Neuronal stem cell (in vitro differentiated cells): ENCODE measurements around the gene OR1J2.

ENCODE experiments used
- DNase-seq: peaks from one replicate; pipeline ENCODE4 v3.0.0-alpha.2; 2013; ENCODE audit warnings: low spot score
- H2AFZ ChIP-seq: one replicate; pipeline ENCODE4 v1.6.1; 2013; ENCODE audit warnings: mild to moderate bottlenecking, low read length, inconsistent platforms
- H2AK5ac ChIP-seq: 2 replicates; pipeline ENCODE4 v1.6.1; 2013; ENCODE audit warnings: low read depth, mild to moderate bottlenecking, inconsistent platforms, low read length, moderate library complexity, mixed read lengths
- H2BK120ac ChIP-seq: 2 replicates; pipeline ENCODE4 v1.6.1; 2013; ENCODE audit warnings: low read depth, mild to moderate bottlenecking, inconsistent platforms, low read length, moderate library complexity, mixed read lengths
- H2BK12ac ChIP-seq: one replicate; pipeline ENCODE4 v1.6.1; 2013; ENCODE audit warnings: low read length, inconsistent platforms
- H2BK15ac ChIP-seq: 2 replicates; pipeline ENCODE4 v1.6.1; 2013; ENCODE audit warnings: mild to moderate bottlenecking, low read length, inconsistent platforms, mixed read lengths
- H2BK5ac ChIP-seq: one replicate; pipeline ENCODE4 v1.6.1; 2013; ENCODE audit warnings: inconsistent platforms, mild to moderate bottlenecking, low read length, moderate library complexity
- H3K14ac ChIP-seq: one replicate; pipeline ENCODE4 v1.6.1; 2013; ENCODE audit warnings: low read length, inconsistent platforms
- H3K18ac ChIP-seq: 2 replicates; pipeline ENCODE4 v1.6.1; 2013; ENCODE audit warnings: low read length, inconsistent platforms
- H3K23ac ChIP-seq: 2 replicates; pipeline ENCODE4 v1.6.1; 2013; ENCODE audit warnings: low read depth, mild to moderate bottlenecking, mixed read lengths, low read length, inconsistent platforms; ENCODE audit not compliant: poor library complexity
- H3K27ac ChIP-seq: replicated peaks from 3 replicates; pipeline ENCODE4 v1.5.1; 2013; ENCODE audit warnings: low read length, inconsistent platforms
- H3K27me3 ChIP-seq, 3 experiments: 2 replicates each; pipeline ENCODE4 v1.6.1; 2013; ENCODE audit warnings: low read length in 3 of 3, mild to moderate bottlenecking in 2 of 3, inconsistent platforms in 1 of 3, low read depth in 1 of 3, mixed read lengths in 1 of 3, moderate library complexity in 1 of 3; ENCODE audit not compliant: control insufficient read depth in 3 of 3, insufficient read depth in 3 of 3
- H3K36me3 ChIP-seq, 2 donors: replicated peaks in 1 of 2; 2 replicates each; pipeline ENCODE4 v1.6.1; 2013; ENCODE audit warnings: low read length in 2 of 2; ENCODE audit not compliant: control insufficient read depth in 2 of 2, insufficient read depth in 2 of 2
- H3K4ac ChIP-seq: 2 replicates; pipeline ENCODE4 v1.6.1; 2013; ENCODE audit warnings: inconsistent platforms, mild to moderate bottlenecking, low read length, moderate library complexity
- H3K4me1 ChIP-seq, 2 donors: 1 replicate in 1 of 2; 2 replicates in 1 of 2; pipeline ENCODE4 v1.6.1; 2013; ENCODE audit warnings: low read length in 2 of 2, low read depth in 1 of 2; ENCODE audit not compliant: control insufficient read depth in 2 of 2, insufficient read depth in 1 of 2
- H3K4me2 ChIP-seq: one replicate; pipeline ENCODE4 v1.6.1; 2013; ENCODE audit warnings: mild to moderate bottlenecking, low read length, inconsistent platforms; ENCODE audit not compliant: insufficient read depth, poor library complexity, severe bottlenecking
- H3K4me3 ChIP-seq, 2 donors: 2 replicates each; pipeline ENCODE4 v1.5.1; 2013; ENCODE audit warnings: low read length in 2 of 2, mild to moderate bottlenecking in 2 of 2, inconsistent platforms in 1 of 2, moderate library complexity in 1 of 2
- H3K79me1 ChIP-seq: one replicate; pipeline ENCODE4 v1.6.1; 2013; ENCODE audit warnings: low read depth, mild to moderate bottlenecking, inconsistent platforms, low read length, moderate library complexity
- H3K9ac ChIP-seq: one replicate; pipeline ENCODE4 v1.6.1; 2013; ENCODE audit warnings: mild to moderate bottlenecking, low read depth, low read length, inconsistent platforms; ENCODE audit not compliant: poor library complexity
- H3K9me3 ChIP-seq, 2 donors: replicated peaks in 1 of 2; 2 replicates each; pipeline versions ENCODE3 to v1.6.1; 2013; ENCODE audit warnings: low read length in 2 of 2, mild to moderate bottlenecking in 2 of 2, inconsistent platforms in 1 of 2, low read depth in 1 of 2, mixed read lengths in 1 of 2, moderate library complexity in 1 of 2; ENCODE audit not compliant: control insufficient read depth in 2 of 2, insufficient read depth in 1 of 2
- H4K8ac ChIP-seq: one replicate; pipeline ENCODE4 v1.6.1; 2013; ENCODE audit warnings: low read depth, mild to moderate bottlenecking, inconsistent platforms, low read length, moderate library complexity
- H4K91ac ChIP-seq: one replicate; pipeline ENCODE4 v1.6.1; 2013; ENCODE audit warnings: low read length, low read depth, mild to moderate bottlenecking, inconsistent platforms; ENCODE audit not compliant: poor library complexity
- WGBS, 2 donors: extraction: QIAGEN DNeasy Blood & Tissue Kit; methylation state at CpG; one replicate each; pipeline ENCODE4 v1.1.7; 2013; ENCODE audit warnings: missing lambda C conversion rate in 2 of 2, mixed read lengths in 1 of 2; ENCODE audit not compliant: insufficient read length in 2 of 2, insufficient replicate concordance in 1 of 2; ENCODE audit errors: extremely low coverage in 2 of 2; 5-methylcytosine and 5-hydroxymethylcytosine counted together

The OR1J2 gene

GRCh38 chr9:122552812-122553211 lies 42.2 kb downstream of the OR1J2 start, which contains the start of gene OR1N2:
TSS of gene OR1N2 (plus strand) at chr9:122553112. CDS start at chr9:122553212, 100 bp downstream.
- Histone ChIP-seq H2AK5ac (no peak within 1 kb of the TSS), H3K27me3 (peaks cover 0 to 26% (median 0%) of the 10 kb centered on the region in 3 experiments), H2BK5ac (no peak within 1 kb of the TSS), H3K14ac (no peak within 1 kb of the TSS), H4K8ac (no peak within 1 kb of the TSS), H3K4me2 (no peak within 1 kb of the TSS), H2BK120ac (no peak within 1 kb of the TSS), H3K9ac (peak within 1 kb of the TSS; percentile 38), H2AFZ (no peak within 1 kb of the TSS), H3K79me1 (no peaks in the 10 kb centered on the region), H2BK15ac (no peak within 1 kb of the TSS), H3K4me1 (no peaks in the 10 kb centered on the region), H3K27ac (no peak within 1 kb of the TSS), H3K9me3 (peaks cover 0 to 16% of the 10 kb centered on the region in 2 donors), H4K91ac (no peak within 1 kb of the TSS), H3K4ac (no peak within 1 kb of the TSS), H3K36me3 (no peaks in the 10 kb centered on the region), H3K23ac (no peak within 1 kb of the TSS), H3K4me3 (peak within 1 kb of the TSS in 1 of 2 donors; percentile 35), H3K18ac (no peak within 1 kb of the TSS), H2BK12ac (no peak within 1 kb of the TSS)
- no peak for DNase-seq
- no CpG with 5 or more reads among the region's 2 CpGs for WGBS, 2 donors
